ENCODE data around the gene KLK3.

GRCh38 chr19:50869479-50869878, 14.8 kb downstream of the KLK3 start:
- TF ChIP-seq POLR2A (IDR thresholded peaks at IDR 0.05; ENCODE audit: control extremely low read depth in 1 of 2, low read depth in 2 of 2, low read length in 2 of 2) = no peak
- no peak for TF ChIP-seq CTCF (IDR thresholded peaks at IDR 0.05; ENCODE audit: control extremely low read depth in 1 of 3, insufficient read depth in 1 of 3, low read depth in 1 of 3, low read length in 3 of 3)
- TF ChIP-seq NRF1 (IDR thresholded peaks at IDR 0.05; ENCODE audit: low read depth, low read length) = no peak
- TF ChIP-seq CREB1 (IDR thresholded peaks at IDR 0.05) = no peak
- TF ChIP-seq NANOG (IDR thresholded peaks at IDR 0.05; ENCODE audit: insufficient read depth, low read depth, low read length, poor library complexity, severe bottlenecking) = no peak

Data from H1 (cell line).